ENCODE data around the gene ERGIC1.
"Not testable (repeated sequence)": the region's sequence is repeated elsewhere in the genome, so short reads cannot be mapped to it uniquely, and the experiment has no call there.

Gene ERGIC1

DNA sequence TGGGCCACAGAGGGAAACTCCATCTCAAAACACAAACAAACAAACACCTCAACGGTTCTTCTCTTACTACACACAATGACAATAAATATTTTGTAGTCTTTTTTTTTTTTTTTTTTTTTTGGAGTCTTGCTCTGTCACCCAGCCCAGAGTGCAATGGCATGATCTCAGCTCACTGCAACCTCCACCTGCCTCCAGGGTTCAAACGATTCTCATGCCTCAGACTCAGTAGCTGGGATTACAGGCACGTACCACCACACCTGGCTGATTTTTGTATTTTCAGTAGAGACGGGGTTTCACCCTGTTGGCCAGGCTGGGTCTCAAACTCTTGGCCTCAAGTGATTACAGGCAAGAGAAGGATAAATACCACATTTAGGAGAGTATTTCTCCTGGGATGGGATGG is 30.1 kb downstream of the ERGIC1 start:
- DNase-seq: not testable (repeated sequence)

DNA sequence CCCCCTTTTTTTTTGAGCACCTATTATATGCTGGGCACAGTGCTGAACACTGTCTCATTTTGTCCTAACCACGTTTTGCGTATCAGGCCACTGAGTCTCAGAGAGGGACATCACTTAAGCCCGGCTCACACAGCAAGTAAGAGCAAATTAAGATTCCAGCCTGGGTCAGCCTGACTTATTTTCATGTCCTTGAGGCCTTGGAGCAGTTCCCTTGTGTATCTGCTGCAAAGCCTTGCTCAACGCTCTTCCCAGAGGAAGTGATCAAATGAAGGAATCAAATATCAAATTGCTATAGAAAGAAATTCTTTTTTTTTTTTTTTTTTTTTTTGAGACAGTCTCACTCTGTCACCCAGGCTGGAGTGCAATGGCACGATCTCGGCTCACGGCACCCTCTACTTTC is 30.7 kb downstream of the ERGIC1 start:
- DNase-seq: no peak

GRCh38 chr5:172866378-172866777 is 32.3 kb downstream of the ERGIC1 start:
- DNase-seq: no peak

DNA sequence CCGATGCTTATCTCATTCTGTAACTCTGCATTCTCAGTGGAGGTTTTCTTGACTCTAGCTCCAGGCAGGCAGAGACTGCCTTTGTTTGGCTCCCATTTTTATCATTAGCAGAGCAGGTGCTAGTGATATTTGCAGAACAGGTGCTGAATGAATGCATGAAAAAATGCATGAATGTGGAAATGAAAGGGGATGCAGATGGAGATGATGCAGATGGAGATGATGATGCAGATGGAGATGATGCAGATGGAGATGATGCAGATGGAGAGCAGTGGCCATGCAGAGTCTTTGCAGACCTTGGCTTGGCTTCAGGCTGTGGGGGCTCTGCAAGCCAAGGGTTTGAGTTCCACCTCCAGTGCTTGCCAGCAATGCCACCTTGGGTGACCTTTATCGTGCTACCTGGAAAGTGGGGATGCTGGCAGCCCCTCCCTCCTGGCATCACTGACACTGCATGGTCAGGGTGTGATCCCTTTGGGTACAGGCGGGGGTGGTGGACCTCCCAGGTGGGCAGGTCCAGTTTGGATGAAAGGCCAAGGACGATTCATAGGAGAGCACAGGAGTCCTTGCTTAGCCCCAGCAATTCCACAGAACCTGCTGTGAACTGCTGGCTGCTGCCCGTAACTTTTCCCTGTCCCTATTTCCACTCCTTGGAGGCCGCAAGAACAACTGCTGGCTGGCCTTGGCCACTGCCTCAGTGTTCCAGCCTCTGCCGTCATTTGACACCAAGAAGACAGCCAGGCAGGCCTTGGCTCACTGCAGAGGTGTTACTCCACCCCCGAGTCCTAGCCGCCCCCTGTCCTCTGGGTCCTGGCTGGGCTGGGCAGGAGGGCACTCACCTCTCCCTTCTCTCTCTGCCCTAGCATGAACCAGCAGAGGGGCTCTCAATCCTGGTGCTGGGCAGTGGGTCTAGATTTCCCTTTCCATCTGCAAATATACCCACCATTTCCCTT is 33.0 kb downstream of the ERGIC1 start:
- DNase-seq: no peak

GRCh38 chr5:172867761-172868435 is 33.8 kb downstream of the ERGIC1 start:
- DNase-seq: no peak

DNA sequence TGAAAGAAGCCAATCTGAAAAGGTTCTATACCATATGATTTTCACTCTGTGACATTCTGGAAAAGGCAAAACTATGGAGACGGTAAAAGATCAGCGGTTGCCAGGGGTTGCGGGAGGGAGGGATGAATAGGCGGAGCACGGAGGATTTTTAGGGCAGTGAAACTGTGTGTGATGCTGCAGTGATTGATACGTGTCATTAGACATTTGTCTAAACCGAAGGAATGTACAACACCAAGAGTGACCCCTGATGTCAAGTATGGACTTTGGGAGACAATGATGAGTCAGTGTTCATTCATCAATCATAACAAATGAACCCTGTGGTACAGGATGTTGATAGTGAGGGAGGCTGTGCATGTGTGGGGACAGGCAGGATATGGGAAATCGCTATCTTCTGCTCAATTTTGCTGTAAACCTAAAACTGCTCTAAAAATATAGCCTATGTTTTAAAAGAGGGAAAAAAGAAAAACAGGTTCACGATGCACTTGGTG is 34.4 kb downstream of the ERGIC1 start:
- no peak for DNase-seq

DNA sequence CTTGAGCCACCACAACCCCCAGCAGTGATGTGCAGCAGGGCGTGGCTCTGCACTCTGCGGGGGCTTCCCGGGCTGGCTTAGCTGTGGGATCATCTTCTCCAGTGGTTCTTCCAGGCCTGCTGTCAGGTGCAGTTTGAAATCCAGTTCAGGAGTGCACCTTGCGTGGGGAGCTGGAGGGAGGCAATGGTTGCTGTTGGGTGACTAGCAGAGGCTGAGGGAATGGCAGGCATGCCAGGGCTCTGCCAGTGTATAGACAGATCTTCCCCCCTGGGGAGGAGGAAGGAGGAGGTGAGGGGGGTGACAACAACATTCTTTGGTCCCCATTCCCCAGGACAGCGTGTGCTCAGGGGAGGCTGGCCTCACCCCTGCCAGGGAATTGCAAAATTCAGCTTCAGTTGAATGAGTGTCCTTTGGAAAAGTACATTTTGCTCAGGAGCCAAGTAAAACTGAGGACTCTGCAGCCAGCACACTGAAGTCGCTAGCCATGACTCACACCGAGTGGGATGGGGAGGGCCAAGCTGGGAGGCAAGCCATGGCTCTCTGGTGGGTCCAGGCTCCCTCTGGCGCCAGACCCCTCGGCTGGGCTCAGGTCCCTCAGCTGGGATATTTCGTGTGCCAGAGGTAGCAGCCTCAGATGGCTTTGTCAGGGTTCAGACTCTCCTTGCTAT is 35.0 kb downstream of the ERGIC1 start:
- DNase-seq: no peak

GRCh38 chr5:172869691-172870090 is 35.6 kb downstream of the ERGIC1 start:
- no peak for DNase-seq

- no peak for DNase-seq
Measured at GRCh38 chr5:172870291-172870714, 36.3 kb downstream of the ERGIC1 start.

GRCh38 chr5:172870715-172871461 is 36.8 kb downstream of the ERGIC1 start:
- DNase-seq: no peak

DNA sequence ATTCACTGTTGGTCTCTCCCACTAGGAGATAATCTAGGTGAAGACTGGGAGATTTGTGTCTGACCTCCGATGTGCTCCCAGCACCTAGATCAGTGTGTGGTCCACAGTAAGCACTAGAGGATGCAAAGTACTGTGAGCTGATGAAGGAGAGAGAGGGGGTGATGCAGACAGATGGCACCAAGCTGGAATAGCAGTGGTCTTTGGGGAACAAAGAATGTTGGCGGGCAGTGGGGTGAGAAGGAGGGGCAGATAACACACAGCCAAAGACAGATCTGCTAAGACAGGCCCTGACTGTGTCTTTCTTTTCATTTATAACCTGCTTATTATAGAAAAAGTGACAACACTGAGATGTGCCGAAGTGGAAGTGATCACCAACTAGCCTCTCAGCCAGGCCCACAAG is 37.5 kb downstream of the ERGIC1 start:
- DNase-seq: no peak

DNA sequence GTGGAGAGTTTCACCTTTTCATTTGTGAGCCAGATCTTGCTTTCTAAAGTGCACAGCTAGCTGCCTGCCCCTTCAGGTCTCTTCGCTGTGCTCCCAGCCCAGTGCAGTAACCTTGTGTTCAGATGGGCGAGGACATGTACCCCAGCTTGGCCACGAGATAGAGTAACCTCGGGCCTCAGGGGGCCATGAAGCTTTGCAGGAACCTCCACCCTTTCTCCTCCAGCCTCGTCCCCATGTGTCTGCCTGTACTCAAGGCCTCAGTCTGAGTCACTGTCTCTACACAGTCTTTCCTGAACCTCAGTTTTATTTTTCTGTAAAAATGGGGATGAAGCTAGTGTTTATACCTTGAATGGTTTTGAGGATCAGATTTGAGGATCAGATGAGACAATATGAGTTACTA is 37.9 kb downstream of the ERGIC1 start:
- no peak for DNase-seq

DNA sequence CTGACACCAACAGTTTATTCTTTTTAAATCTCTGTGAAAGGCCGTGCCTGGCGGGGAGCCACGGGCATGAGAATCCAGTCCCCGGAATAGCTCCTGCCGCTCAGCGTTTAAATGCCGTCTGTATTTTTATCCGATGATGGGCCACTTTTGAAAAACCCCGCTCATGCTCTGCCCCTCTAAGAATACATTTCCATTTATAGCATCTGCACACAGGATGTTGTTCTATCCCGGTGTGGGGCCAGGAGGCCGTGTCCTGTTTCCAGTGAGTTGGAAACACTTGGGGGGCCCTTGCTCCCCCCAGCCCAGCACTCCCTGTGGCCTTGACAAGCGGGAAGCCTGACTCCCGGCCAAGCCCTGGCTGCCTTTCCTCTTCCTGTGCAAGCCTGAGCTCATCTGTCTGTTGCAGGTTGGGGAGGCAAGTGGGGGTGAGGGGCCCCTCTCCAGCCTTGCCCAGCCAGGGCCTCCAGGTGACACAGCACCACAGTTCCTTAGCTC is 39.0 kb downstream of the ERGIC1 start:
- no peak for DNase-seq

GRCh38 chr5:172873513-172873912 is 39.5 kb downstream of the ERGIC1 start:
- no peak for DNase-seq

DNA sequence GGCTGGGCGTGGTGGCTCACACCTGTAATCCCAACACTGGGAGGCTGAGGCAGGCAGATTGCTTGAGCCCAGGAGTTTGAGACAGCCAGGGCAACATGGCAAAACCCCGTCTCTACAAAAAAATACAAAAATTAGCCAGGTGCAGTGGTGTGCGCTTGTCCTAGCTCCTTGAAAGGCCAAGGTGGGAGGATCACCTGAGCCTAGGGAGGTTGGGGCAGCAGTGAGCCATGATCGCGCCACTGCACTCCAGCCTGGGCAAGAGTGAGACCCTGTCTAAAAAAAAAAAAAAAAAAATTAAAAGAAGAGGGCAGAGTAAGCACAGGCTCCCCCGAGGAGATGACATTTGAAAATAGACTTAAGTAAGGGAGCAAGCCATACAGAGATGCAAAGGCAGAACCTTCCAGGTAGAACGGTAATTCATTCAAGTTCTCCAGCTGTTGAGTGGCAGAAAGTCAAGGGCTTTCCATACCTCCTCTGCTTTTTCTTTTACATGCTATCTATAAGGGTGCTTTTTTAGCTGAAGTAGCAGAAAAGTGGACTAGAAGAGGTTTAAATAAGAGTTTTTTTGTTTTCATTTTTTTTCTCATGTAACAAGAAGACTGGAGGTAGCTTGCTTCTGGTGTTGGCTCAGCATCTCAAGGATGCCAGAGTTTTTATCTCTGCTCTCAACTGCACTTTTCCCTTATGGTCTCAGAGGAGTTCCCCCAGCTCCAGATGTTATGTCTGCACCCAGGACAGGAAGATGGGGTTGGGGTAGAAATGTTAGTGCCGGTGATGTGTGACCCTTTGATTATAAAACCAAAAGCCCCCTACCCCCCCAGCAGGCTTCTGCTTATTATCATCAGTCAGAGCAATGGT is 40.8 kb downstream of the ERGIC1 start:
- DNase-seq: no peak

GRCh38 chr5:172875505-172876279 is 41.6 kb downstream of the ERGIC1 start:
- no peak for DNase-seq

GRCh38 chr5:172876578-172876977 is 42.5 kb downstream of the ERGIC1 start:
- DNase-seq: no peak

- no peak for DNase-seq
Measured at GRCh38 chr5:172877466-172878260, 43.6 kb downstream of the ERGIC1 start.

GRCh38 chr5:172878585-172878932 is 44.5 kb downstream of the ERGIC1 start:
- no peak for DNase-seq

Data from right kidney (tissue), 1 donor.